Measurements from ENCODE around the gene TMEM187.

The TMEM187 gene

DNA sequence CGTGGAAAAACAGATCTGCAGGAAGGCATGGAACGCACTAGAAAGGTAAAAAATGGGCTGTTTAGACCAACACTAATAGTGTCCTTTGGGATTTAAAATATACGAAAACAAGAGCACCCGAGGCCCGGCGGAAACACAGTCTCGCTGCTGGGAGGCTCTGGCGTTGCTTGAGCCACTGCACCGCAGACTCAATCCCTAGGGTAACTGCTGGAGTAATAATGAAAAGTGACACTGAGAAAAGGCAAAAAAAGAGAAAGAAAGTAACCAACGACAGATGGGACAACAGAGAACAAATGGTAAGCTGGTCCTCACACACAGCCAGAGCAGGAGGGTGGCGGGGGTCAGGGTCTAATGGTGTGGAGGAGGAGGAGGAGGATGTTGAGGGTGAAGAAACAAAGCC is 31.8 kb downstream of the TMEM187 start:
- no peak for TF ChIP-seq EZH2 (IDR thresholded peaks at IDR 0.05; ENCODE audit: borderline replicate concordance, low read depth, low read length, severe bottlenecking)
- TF ChIP-seq, protein P1, sequence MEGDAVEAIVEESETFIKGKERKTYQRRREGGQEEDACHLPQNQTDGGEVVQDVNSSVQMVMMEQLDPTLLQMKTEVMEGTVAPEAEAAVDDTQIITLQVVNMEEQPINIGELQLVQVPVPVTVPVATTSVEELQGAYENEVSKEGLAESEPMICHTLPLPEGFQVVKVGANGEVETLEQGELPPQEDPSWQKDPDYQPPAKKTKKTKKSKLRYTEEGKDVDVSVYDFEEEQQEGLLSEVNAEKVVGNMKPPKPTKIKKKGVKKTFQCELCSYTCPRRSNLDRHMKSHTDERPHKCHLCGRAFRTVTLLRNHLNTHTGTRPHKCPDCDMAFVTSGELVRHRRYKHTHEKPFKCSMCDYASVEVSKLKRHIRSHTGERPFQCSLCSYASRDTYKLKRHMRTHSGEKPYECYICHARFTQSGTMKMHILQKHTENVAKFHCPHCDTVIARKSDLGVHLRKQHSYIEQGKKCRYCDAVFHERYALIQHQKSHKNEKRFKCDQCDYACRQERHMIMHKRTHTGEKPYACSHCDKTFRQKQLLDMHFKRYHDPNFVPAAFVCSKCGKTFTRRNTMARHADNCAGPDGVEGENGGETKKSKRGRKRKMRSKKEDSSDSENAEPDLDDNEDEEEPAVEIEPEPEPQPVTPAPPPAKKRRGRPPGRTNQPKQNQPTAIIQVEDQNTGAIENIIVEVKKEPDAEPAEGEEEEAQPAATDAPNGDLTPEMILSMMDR (IDR thresholded peaks at IDR 0.05; ENCODE audit: borderline replicate concordance, extremely low read depth, low read length, poor library complexity, severe bottlenecking): no peak
- Histone ChIP-seq H3K79me2 (ENCODE audit: insufficient read depth, low read length) (no peaks in the 10 kb centered on the region), H4K20me1 (ENCODE audit: insufficient read depth, low read length) (no peaks in the 10 kb centered on the region), H3K27ac (ENCODE audit: low read length) (no peak overlapping the region), H3K9ac (ENCODE audit: low read depth, low read length) (no peak overlapping the region), H2AFZ (ENCODE audit: low read depth, low read length) (no peak overlapping the region), H3K36me3 (ENCODE audit: insufficient read depth, low read length) (no peaks in the 10 kb centered on the region), H3K9me3 (ENCODE audit: insufficient read depth, low read length, severe bottlenecking) (no peaks in the 10 kb centered on the region), H3K4me2 (ENCODE audit: insufficient read depth, low read length) (no peak overlapping the region), H3K4me1 (ENCODE audit: insufficient read depth, low read length) (peaks cover 2% of the 10 kb centered on the region; the same call in 1 of the 2 replicates), H3K4me3 (ENCODE audit: low read depth in 1 of 2, low read length in 2 of 2) (no peak overlapping the region), H3K27me3 (ENCODE audit: insufficient read depth, low read length, poor library complexity) (no peaks in the 10 kb centered on the region)
- no peak for DNase-seq
- ATAC-seq (ENCODE audit: insufficient read depth, low read depth): no peak

DNA sequence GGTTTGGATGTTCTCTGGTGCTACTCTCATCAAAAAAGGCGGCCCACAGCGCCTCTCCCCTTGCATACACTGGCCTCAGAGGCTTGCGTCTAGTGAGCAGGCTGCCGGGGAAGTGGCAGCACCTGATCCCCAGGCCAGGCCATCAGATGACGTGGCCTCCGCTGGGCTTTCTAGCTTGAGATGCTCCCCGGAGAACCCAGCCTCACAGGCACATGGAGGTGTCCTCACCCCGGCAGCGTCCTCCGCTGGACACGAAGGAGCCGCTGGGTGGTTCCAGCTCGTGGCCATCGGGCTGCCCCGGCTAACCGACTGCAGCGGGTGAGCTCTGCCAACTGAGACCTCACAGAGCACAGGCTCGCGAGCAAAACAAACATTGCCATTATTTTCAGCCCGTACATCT is 34.4 kb downstream of the TMEM187 start:
- Histone ChIP-seq H3K4me1 (ENCODE audit: insufficient read depth, low read length) (peaks cover 2% of the 10 kb centered on the region; the same call in 1 of the 2 replicates), H3K27ac (ENCODE audit: low read length) (no peak overlapping the region), H3K27me3 (ENCODE audit: insufficient read depth, low read length, poor library complexity) (no peaks in the 10 kb centered on the region), H4K20me1 (ENCODE audit: insufficient read depth, low read length) (no peaks in the 10 kb centered on the region), H3K36me3 (ENCODE audit: insufficient read depth, low read length) (peaks cover 18% of the 10 kb centered on the region), H3K4me2 (ENCODE audit: insufficient read depth, low read length) (no peak overlapping the region), H3K4me3 (ENCODE audit: low read depth in 1 of 2, low read length in 2 of 2) (no peak overlapping the region), H3K9me3 (ENCODE audit: insufficient read depth, low read length, severe bottlenecking) (no peaks in the 10 kb centered on the region), H2AFZ (ENCODE audit: low read depth, low read length) (no peak overlapping the region), H3K79me2 (ENCODE audit: insufficient read depth, low read length) (no peaks in the 10 kb centered on the region), H3K9ac (ENCODE audit: low read depth, low read length) (no peak overlapping the region)
- ATAC-seq (ENCODE audit: insufficient read depth, low read depth) (no peak), DNase-seq (no peak)
- TF ChIP-seq, protein P1 (IDR thresholded peaks at IDR 0.05; ENCODE audit: borderline replicate concordance, extremely low read depth, low read length, poor library complexity, severe bottlenecking): no peak
- TF ChIP-seq EZH2 (IDR thresholded peaks at IDR 0.05; ENCODE audit: borderline replicate concordance, low read depth, low read length, severe bottlenecking): no peak

DNA sequence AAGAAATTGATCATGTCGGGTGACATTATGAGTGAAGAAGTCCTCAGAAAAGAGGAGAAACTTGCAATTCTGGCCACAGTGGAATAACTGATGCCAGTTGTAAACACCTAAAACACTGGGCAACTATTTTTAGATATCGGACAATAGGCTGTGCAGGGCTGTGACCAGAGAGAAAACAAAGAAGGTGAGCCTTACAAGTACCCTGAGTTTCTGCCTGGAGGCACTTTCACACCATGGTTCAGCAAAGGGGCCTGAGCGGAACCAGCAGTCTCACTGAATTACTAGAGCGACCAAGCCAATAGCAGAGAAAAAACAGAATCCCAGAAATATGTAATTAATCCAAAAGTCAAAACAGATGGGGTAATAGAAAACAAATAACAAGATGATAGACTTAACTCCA is 36.0 kb downstream of the TMEM187 start:
- no peaks in the 10 kb centered on the region for H3K27me3 ChIP-seq (ENCODE audit: insufficient read depth, low read length, poor library complexity)
- no peaks in the 10 kb centered on the region for H3K4me1 ChIP-seq (ENCODE audit: insufficient read depth, low read length)
- TF ChIP-seq, protein P1 (IDR thresholded peaks at IDR 0.05; ENCODE audit: borderline replicate concordance, extremely low read depth, low read length, poor library complexity, severe bottlenecking): no peak
- TF ChIP-seq EZH2 (IDR thresholded peaks at IDR 0.05; ENCODE audit: borderline replicate concordance, low read depth, low read length, severe bottlenecking): no peak
- no peak for DNase-seq
- H3K4me3 ChIP-seq (ENCODE audit: low read depth in 1 of 2, low read length in 2 of 2): no peak overlapping the region
- no peak overlapping the region for H3K9ac ChIP-seq (ENCODE audit: low read depth, low read length)
- H2AFZ ChIP-seq (ENCODE audit: low read depth, low read length): no peak overlapping the region
- no peaks in the 10 kb centered on the region for H3K79me2 ChIP-seq (ENCODE audit: insufficient read depth, low read length)
- no peak overlapping the region for H3K4me2 ChIP-seq (ENCODE audit: insufficient read depth, low read length)
- H3K27ac ChIP-seq (ENCODE audit: low read length): no peak overlapping the region
- peaks cover 33% of the 10 kb centered on the region for H3K36me3 ChIP-seq (ENCODE audit: insufficient read depth, low read length)
- H4K20me1 ChIP-seq (ENCODE audit: insufficient read depth, low read length): peaks cover 11% of the 10 kb centered on the region
- H3K9me3 ChIP-seq (ENCODE audit: insufficient read depth, low read length, severe bottlenecking): no peaks in the 10 kb centered on the region
- no peak for ATAC-seq (ENCODE audit: insufficient read depth, low read depth)

Measured in DND-41 (cell line).